HCT116 (cell line): ENCODE results near the gene EEF1AKMT2.

Experiments
- EZH2 ChIP-seq: fragments of 200-600 bp; sonication (generic); IDR thresholded peaks from 2 replicates; pipeline ENCODE4 v1.6.1; 2017; ENCODE audit warnings: antibody characterized with exemption, mixed run types
- EZH2phosphoT487 ChIP-seq: fragments of 200-600 bp; IDR thresholded peaks from 2 replicates; pipeline ENCODE4 v1.6.1; 2018; ENCODE audit warnings: antibody characterized with exemption, borderline replicate concordance
- JUND ChIP-seq: IDR thresholded peaks from 2 replicates; pipeline ENCODE4 v1.6.1; 2012
- POLR2A ChIP-seq: IDR thresholded peaks from 2 replicates; pipeline ENCODE4 v1.7.0; 2011; ENCODE audit warnings: borderline replicate concordance; ENCODE audit not compliant: insufficient read depth, insufficient read length; ENCODE audit errors: extremely low read depth
- POLR2AphosphoS5 ChIP-seq: IDR thresholded peaks from 2 replicates; pipeline ENCODE4 v1.6.1; 2011; ENCODE audit warnings: mild to moderate bottlenecking, low read depth, low read length, moderate library complexity
- RAD21 ChIP-seq: IDR thresholded peaks from 2 replicates; pipeline ENCODE4 v1.6.1; 2012; ENCODE audit warnings: low read depth, mild to moderate bottlenecking
- REST ChIP-seq: IDR thresholded peaks from 2 replicates; pipeline ENCODE4 v1.6.1; 2012; ENCODE audit warnings: low read depth
- SRF ChIP-seq: IDR thresholded peaks from 2 replicates; pipeline ENCODE4 v1.6.1; 2012; ENCODE audit warnings: low read depth
- TCF7L2 ChIP-seq: IDR thresholded peaks from 2 replicates; pipeline ENCODE4 v1.7.0; 2011; ENCODE audit warnings: borderline replicate concordance, inconsistent platforms; ENCODE audit not compliant: insufficient read depth, insufficient read length; ENCODE audit errors: extremely low read depth
- YY1 ChIP-seq: IDR thresholded peaks from 2 replicates; pipeline ENCODE4 v1.6.1; 2011; ENCODE audit warnings: low read length, low read depth, moderate library complexity, mild to moderate bottlenecking; ENCODE audit not compliant: insufficient replicate concordance; ENCODE audit errors: extremely low read depth
- TF ChIP-seq, protein P1 (sequence below), 3 experiments: fragments of 200-600 bp in 1 of 3; sonication (generic) in 1 of 3; IDR thresholded peaks in 2 of 3; conservative IDR thresholded peaks in 1 of 3; 2 replicates each; pipeline ENCODE4 v1.5.1; 2012 to 2017; ENCODE audit warnings: low read depth in 2 of 3, low read length in 2 of 3, antibody characterized with exemption in 1 of 3, borderline replicate concordance in 1 of 3, control low read depth in 1 of 3, mild to moderate bottlenecking in 1 of 3, mixed read lengths in 1 of 3, mixed run types in 1 of 3, moderate library complexity in 1 of 3; ENCODE audit not compliant: insufficient read depth in 1 of 3
- TF ChIP-seq, protein P2 (sequence below): IDR thresholded peaks from 2 replicates; pipeline ENCODE4 v1.6.1; 2012
- TF ChIP-seq, protein P3 (sequence below): IDR thresholded peaks from 2 replicates; pipeline ENCODE4 v1.6.1; 2012

- TF ChIP-seq, protein P1, sequence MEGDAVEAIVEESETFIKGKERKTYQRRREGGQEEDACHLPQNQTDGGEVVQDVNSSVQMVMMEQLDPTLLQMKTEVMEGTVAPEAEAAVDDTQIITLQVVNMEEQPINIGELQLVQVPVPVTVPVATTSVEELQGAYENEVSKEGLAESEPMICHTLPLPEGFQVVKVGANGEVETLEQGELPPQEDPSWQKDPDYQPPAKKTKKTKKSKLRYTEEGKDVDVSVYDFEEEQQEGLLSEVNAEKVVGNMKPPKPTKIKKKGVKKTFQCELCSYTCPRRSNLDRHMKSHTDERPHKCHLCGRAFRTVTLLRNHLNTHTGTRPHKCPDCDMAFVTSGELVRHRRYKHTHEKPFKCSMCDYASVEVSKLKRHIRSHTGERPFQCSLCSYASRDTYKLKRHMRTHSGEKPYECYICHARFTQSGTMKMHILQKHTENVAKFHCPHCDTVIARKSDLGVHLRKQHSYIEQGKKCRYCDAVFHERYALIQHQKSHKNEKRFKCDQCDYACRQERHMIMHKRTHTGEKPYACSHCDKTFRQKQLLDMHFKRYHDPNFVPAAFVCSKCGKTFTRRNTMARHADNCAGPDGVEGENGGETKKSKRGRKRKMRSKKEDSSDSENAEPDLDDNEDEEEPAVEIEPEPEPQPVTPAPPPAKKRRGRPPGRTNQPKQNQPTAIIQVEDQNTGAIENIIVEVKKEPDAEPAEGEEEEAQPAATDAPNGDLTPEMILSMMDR (IDR thresholded peaks at IDR 0.05 in 2 of 3, conservative IDR thresholded peaks at IDR 0.05 in 1 of 3; ENCODE audit: borderline replicate concordance in 1 of 3, insufficient read depth in 1 of 3, low read depth in 2 of 3, low read length in 2 of 3) = peak in 2 of 3 experiments; percentile 23 to 36; a peak in 3 of 6 replicates
- TF ChIP-seq, protein P2, sequence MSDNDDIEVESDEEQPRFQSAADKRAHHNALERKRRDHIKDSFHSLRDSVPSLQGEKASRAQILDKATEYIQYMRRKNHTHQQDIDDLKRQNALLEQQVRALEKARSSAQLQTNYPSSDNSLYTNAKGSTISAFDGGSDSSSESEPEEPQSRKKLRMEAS = no peak
- no peak for TF ChIP-seq POLR2A
- no peak for TF ChIP-seq POLR2AphosphoS5
- TF ChIP-seq EZH2phosphoT487 = no peak
- no peak for TF ChIP-seq EZH2
- no peak for TF ChIP-seq YY1
- TF ChIP-seq RAD21 = no peak
- TF ChIP-seq, protein P3, sequence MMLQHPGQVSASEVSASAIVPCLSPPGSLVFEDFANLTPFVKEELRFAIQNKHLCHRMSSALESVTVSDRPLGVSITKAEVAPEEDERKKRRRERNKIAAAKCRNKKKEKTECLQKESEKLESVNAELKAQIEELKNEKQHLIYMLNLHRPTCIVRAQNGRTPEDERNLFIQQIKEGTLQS = no peak
- no peak for TF ChIP-seq JUND
- TF ChIP-seq SRF = no peak
- TF ChIP-seq TCF7L2 = no peak
- TF ChIP-seq REST = no peak
Measured at GRCh38 chr10:124742413-124743190, 49.1 kb downstream of the EEF1AKMT2 start.
